Large intestine (tissue), 1 donor: ENCODE measurements around the gene RNF227. TPM values are rescaled to one million over a fixed set of nuclear protein-coding genes. Genes with fewer than 3 reads are reported as not detected.

Source experiments
- polyA plus RNA-seq: library from polyadenylated mRNA; unstranded; fragments of 120-200 nt; gene quantifications from one replicate; pipeline ENCODE4 v1.2.1, GENCODE V29; 2013

Gene RNF227
- polyA plus RNA-seq, 1 donor: 3.7 TPM

Other genes with a start within 250 kb of the RNF227 start
- gene TP53, start 228.8 kb downstream of the RNF227 start, polyA plus RNA-seq: 49.7 TPM
- 7.9 TPM for gene WRAP53, start 227.8 kb downstream of the RNF227 start, polyA plus RNA-seq
- 7.4 TPM for gene EFNB3, start 211.1 kb downstream of the RNF227 start, polyA plus RNA-seq
- 0.09 TPM for gene DNAH2, start 198.5 kb downstream of the RNF227 start, polyA plus RNA-seq
- gene KDM6B, start 82.1 kb downstream of the RNF227 start, polyA plus RNA-seq: 24.9 TPM
- gene TMEM88, start 61.2 kb downstream of the RNF227 start, polyA plus RNA-seq: 10.4 TPM
- 50.7 TPM for gene NAA38, start 58.7 kb downstream of the RNF227 start, polyA plus RNA-seq
- gene CYB5D1, start 58.3 kb downstream of the RNF227 start, polyA plus RNA-seq: 13.8 TPM
- gene CHD3, start 27.5 kb downstream of the RNF227 start, polyA plus RNA-seq: 73.8 TPM
- gene KCNAB3, start 13.6 kb upstream of the RNF227 start, polyA plus RNA-seq: 5.3 TPM
- gene TRAPPC1, start 15.7 kb upstream of the RNF227 start, polyA plus RNA-seq: 101 TPM
- 30.1 TPM for gene CNTROB, start 15.9 kb upstream of the RNF227 start, polyA plus RNA-seq
- 1.3 TPM for gene GUCY2D, start 86.3 kb upstream of the RNF227 start, polyA plus RNA-seq
- gene ALOX15B, start 122.8 kb upstream of the RNF227 start, polyA plus RNA-seq: 0.46 TPM
- 2.8 TPM for gene ALOX12B, start 171.4 kb upstream of the RNF227 start, polyA plus RNA-seq
- 0.01 TPM for gene ALOXE3, start 202.2 kb upstream of the RNF227 start, polyA plus RNA-seq
- gene HES7, start 207.8 kb upstream of the RNF227 start, polyA plus RNA-seq: 0.16 TPM
- 27.2 TPM for gene PER1, start 236.1 kb upstream of the RNF227 start, polyA plus RNA-seq
- gene VAMP2, start 246.7 kb upstream of the RNF227 start, polyA plus RNA-seq: 95.0 TPM